DMS 273 (cell line): ENCODE data around the gene CCDC191.

Experiments
- DNase-seq: peaks from one replicate; lab custom pipeline; 2025; ENCODE audit not compliant: unreplicated experiment; lab: John Stamatoyannopoulos, UW

The CCDC191 gene

DNA sequence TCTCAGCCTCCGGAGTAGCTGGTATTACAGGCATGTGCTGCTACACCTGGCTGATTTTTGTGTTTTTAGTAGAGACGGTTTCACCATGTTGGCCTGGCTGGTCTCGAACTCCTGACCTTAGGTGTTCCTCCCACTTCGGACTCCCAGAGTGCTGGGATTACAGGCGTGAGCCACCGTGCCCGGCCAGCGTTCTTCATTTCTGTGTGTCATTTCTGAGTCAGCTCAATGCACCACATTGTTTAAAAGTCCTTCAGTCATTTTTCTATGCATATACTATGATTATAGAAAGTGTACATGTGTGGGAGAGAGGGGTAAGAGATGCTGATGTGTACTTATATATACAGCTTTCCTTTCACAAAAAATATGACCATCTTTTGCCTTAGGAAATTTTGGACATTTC lies 2.3 kb upstream of the CCDC191 start:
- no peak for DNase-seq

DNA sequence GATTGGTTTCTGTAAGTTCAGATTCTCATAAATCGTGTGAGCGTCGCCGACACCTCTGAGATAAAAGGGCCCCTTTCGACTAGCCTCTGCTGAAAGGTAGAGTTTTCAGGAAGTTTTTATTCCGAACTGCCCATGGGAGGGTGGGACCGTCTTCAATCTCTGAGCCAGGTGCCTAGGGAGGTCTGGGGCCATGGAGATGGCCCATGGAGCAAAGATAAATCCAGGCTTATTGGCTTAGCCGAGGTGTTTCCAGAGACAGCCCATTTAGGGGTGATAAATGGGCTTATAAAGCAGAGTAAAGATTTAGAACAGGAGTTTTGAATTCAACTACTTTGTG lies 653 bp upstream of the CCDC191 start:
- no peak for DNase-seq

DNA sequence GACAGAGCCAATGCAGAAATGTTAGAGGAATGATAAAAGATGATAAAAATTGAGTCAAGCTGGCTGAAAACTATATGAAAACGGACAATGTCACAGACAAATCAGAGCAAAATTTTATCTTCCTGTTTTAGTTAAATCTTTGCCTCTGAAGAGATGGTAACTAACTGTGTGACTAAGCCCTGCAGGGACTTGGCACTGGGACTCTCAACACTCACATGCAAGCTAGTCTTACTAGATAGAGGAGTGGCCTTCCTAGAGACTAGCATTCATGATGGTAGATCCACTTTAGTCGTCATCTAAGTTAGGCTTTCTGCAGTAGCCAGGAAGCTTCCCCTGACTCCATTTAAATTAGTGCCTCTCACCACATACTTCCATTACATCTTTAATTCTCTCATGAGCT lies 4.1 kb downstream of the CCDC191 start:
- no peak for DNase-seq

DNA sequence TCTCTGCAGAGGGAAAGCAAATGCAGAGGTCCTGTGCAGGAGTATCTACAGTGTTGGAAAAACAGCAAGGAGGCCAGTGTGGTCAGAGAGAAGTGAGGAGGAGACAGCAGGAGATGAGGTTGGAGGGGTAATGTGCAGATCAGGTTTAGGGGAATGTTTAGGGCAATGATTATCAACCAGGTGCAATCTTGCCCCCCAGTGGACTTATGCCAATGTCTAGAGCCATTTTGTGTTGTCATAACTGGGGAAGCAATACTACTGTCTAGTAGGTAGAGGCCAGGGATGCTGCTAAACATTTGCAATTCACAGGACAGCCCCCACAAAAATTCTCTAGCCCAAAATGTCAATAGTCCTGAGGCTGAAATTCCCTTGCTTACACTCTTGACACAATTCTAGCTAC lies 13.1 kb downstream of the CCDC191 start:
- no peak for DNase-seq

DNA sequence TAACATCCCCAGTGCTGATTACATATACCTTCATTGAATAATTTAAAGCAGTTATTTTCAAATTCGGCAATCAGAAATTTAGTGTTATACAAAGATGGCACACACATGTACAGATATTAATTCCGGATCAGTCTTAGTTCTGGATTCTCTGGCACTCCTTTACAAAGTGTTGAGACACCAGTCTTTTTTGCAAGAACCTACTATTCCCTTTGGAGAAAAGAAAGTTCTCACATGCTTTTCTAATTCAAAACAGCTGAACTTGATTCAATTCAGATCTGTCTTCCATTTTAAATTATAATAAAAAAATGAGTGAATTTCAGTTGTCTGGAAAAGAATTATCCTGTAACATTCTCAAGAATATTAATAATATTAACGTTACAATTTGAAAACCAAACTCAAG lies 20.4 kb downstream of the CCDC191 start:
- no peak for DNase-seq

DNA sequence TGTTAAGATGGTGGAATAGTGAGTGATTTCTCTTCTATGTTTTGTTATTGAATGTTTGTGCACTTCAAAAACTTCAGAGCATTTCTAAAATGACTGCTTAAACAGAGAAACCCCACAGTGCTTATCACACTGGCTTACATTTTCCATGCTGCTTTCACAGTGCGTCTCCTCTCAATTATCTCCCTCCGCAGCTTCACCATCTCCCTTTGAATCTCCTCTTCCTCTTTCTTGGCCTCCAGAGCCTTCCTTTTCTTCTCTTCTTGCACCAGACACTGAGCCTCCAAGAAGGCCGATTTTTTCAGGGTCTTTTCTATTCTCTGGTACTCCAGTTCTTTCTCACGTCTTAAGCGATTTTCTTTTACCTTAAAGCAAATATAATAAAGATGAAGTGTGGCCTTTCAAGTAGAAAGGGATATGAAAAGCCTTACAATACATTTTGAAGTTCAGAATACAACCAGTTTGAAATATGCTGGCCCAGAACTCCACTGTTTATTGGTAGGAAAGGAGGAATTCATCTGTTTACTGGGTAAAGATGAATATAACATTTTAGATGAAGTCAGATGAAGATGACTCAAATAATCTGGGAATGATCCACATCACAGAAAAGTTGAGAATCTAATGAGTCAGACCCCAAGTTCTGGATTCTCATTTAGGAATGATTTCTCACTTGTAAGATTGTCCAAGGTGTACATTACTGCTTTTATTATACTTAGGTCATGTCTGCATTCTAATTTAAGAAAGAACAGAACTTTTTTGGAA lies 21.4 kb downstream of the CCDC191 start:
- DNase-seq = no peak

DNA sequence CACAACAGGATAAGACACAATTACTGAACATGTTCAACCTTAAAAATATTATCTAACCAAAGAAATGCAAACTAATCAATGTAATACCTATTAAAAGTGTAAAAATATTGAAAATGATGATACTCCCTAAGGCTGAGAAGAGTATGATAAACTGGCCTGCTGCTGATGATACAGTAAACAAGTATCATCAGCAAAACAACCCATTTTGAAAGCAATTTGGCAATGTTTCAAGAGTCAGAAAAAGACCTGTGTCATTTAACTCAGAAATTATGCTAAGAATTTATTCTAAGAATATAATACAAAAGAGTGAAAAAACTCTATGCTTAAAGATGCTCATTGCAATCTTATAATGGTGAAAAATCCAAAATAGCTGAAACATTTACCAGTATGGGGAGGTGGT lies 22.1 kb downstream of the CCDC191 start:
- DNase-seq = no peak

DNA sequence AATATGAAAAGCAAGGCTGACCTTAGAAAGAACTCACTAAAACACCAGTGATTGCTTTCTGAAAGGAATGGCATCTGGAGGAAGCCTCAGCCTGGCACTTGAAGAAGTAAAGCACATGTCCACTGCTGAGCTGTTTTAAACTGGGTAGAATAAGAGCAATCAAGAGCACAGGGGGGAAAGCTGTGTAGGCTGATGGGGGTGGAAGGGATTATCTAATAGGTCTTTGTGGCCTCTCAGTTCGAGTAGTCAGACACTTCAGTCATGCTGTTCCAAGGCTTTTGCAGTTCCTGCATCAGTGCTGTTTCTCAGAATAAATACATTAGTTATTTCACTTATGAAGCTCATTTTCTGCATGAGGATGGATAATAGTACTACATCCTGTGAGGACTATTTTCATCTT lies 22.6 kb downstream of the CCDC191 start:
- no peak for DNase-seq

DNA sequence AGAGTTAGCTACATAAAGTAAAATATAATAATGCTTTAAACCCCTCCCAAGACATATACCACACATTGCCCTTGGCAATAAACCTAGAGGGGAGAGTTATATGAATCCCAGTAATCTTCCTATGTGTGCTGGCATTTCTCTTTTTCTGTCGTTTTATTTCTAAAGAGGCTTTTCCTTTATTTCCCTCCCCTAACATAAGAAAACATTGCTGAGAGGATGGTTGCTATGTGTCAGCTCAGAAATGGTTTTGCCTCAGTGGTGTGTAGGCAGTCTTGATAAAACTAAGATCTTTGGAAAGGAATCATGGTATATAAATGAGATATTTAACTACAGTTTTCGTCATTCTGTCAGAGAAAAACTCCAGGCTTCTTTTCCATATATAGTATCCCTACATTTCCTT lies 30.0 kb downstream of the CCDC191 start:
- DNase-seq = no peak

DNA sequence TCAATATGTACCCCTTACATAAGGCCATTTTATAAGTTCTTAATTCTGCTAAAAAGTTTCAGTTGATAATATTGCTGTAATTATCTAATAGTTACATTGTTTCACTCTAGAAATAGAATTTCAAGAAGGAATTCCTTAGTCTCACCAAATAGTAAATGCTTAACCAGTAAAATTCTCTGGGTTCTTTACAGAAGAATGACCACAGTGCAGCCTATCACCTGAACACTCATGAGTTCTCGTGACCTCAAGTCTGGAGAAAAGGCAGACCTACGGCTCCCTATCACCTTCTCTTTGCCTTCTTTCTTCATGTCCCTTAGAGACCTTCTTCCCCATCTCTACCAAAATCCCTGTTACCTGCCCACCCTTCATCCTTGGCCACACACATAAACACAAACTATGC lies 30.9 kb downstream of the CCDC191 start:
- DNase-seq = no peak

DNA sequence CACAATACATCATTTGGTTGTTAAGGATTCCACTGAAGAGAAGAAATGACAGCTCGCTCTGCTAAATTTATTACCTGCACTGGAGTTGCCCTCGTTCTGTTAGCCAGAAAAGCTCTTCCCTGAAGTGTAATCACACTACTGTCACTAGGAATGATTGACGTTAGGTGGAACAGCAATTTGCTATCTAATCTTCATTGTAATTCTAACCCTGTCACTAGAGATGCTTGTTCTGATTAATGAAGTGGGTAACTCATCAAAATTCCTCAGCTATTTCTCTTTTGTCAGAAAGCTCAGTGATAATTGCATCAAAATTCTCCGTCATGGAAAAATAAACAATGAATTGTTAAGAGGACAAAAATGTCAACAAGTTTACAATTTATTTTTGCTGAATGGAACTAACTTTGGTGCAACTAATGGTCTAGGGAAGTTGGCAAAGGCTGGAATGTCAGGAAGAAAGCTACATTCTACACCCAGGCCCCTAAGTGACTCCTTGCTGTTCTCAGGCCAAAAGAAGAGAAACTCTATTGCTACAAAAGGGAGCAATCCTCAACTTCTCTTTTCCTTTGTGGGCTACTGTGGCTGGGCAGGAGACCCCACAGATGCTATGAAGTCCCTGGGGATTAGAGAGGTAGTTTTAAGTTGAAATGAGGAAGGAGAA lies 34.1 kb downstream of the CCDC191 start:
- no peak for DNase-seq

DNA sequence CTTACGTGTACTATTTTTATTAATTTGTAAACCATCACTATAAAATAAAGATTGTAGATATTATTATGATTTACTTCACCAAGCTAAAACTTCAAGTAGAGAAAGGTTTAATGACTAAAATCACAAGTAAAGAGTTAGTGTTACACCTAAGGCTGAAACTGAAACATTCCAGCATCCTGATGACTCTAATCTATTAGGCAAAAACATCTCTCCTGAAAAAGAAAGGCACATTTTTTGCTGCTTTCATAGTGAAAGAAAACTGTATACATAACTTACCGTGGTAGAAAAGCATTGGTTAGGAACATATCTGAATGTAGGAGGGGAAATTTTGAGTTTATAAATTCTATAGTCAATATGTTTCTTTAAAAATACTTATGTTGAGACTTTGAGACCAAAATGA lies 35.4 kb downstream of the CCDC191 start:
- no peak for DNase-seq

DNA sequence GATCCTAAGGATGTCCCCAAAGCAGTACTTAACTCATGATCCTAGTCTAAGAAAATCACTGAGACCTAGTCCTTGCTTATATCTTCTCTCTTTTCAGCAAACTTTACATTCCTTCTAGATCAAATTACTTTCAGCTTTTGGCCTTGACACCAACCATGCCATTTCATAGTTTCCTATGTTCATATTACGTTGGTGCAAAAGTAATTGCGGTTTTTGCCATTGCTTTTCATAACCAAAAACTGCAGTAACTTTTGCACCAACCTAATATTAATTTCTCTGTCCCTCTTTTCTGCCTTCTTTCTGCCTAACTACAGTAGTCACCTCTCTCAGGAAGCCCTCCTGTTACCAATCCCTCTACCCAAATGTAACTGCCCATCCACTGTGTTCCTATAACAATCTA lies 36.8 kb downstream of the CCDC191 start:
- DNase-seq = no peak

DNA sequence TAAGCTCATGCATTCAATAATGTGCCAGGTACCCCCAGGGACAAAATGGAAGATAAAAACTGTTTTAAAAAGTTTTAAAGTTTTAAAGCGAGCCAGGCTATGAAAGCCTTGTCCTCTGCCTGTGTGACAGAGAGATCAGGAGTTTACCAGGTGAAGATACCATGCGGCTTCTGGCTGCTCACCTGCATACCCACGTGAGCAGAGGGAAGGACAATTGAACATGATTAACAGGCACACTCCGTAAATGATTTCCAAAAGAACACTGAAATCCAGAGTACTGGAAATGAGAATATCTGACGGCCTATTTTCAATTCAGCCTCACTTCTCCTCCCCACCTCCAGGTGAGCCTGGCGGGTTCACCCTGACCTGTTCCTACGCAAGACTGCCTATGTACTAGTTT lies 42.1 kb downstream of the CCDC191 start:
- no peak for DNase-seq

DNA sequence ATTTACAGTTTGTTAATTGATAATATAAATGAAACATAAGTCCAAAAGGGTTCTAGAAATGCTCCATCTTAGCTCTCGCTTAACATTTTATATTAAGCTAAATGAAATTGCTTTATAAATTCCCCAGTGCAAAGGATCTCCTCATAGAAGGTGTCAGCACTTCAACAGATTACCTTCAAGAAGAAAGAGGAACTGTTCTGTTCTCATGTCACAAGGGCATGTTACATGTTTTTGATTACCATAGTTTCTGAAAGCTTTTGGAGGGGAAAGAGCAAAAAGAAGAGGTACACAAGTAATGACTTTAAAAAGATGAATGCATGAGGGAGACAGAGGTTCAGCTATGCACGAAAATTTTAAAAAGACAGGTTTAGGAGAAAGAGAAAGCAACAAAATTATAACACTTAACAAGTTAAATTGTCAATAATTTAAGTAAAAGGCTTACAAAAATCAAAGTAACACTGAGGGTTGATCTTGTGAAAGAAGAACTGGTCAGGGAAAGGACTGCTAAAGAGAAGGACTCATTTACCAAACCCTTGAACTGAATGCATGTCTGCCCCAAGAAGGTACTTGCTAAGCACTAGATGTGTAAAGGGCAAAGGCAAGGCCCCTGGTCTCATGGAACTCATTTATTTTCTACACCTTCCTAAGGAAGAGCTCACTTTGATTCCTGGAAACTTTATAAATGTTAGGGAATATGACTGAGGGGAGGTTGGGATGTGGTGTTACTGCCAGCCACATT lies 45.1 kb downstream of the CCDC191 start:
- DNase-seq = no peak

DNA sequence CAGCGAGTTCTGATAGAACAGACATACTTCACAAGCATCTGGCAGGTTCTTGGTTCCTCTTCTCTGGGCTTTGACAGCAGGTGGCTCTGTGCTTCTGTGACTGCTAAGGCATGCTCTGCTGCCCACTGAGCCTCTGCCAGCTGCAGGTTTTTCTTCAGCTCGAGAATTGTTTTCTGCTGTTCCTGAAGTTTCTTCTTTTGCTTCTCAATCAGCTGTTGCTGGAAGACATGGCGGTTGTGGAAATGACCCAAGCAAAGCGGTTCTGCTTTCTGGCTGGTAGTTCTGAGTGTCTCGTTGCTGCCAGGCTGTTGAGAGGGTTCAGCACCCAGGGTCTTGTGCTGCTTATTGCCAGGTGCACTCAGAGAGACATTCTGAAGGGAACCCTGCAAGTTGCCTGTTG lies 50.8 kb downstream of the CCDC191 start:
- no peak for DNase-seq

DNA sequence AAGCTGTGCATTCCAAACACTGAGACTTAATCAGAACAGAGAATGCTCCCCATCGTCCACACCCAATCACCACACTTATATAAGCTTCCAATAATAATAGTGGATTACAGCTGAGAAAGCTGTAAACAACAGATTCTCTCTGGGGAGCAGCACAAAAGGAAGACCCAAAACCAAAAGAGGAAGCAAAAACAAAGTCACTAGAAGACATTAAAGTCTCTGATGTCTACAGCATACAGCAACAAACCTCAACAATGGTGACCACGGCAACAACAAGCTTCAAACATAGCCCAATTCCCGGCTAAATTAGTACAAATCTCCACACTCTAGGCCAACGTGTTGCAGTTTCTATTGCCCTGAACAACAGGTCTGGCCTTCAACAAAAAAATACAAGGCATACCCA lies 70.8 kb downstream of the CCDC191 start:
- DNase-seq = no peak

DNA sequence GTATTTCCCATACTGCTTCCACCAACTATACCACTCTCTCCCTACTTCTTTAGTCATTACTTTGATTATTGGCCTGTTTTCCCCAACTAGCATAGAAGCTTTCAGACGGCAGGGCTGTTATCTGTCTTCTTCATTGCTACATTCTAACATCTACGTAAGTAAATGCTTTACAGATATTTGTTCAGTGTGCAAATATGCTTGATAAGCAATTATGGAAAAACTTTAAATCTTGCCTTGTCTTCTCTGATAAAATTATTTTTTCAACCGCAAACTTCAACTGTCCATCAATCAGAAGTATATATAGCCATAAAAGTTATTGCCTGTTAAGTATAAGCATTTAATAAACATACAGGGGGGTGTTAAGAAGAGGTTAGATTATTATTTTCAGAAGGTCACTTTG lies 72.8 kb downstream of the CCDC191 start:
- no peak for DNase-seq

DNA sequence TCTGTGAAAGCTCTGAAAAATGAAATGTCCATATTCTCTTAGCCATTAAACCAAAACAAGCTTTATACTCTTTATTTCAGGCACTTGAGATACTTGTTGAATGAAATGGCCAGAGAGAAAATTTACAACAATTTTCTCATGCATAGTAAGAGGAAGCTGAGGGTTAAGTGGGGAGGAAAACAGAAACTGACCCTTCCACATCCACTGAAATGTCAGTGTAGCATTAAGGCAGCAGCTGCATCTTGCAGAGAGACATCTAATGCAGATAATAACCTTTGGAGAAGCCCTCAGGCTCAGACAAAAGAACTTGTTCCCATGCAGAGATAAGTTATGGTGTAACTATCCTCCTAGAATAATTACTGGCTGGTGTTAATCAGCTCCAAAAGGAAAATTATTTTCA lies 74.5 kb downstream of the CCDC191 start:
- DNase-seq = no peak

DNA sequence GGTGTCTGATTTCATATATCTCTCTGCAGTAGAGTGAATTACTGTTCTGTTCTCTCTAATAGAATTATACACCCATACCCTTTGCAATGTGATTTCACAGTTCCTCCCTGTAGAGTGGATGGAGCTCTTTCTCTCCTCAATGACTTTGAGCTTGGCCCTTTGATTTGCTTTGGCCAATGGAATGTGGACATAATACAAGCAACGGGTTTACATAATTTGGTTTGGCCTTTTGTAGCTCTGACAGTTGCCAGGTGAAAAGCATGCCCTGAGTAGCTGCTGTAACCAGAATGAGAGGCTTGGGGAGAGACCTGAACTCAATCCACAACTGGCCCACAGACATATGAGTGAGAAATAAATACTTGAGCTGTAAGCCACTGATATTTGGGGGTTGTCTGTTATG lies 76.4 kb downstream of the CCDC191 start:
- no peak for DNase-seq

DNA sequence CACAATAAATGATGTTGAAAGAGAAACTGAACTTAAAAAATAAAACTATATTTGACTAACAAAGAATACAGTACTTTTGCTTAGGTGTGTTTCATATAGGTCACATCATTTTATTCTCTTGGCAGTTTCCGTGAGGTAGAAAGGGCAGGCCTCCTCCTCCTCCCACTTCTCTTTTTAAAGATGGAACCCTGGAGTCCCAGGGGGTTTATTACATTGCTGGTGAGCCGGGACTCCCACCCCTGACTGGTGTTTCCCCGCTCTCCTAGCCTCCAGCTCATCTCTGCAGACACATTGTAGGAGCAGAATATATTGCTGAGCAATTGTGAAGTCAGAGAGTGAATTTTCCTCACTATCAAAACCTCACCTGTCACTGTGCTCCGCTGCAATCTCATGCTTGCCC lies 78.5 kb downstream of the CCDC191 start:
- no peak for DNase-seq

DNA sequence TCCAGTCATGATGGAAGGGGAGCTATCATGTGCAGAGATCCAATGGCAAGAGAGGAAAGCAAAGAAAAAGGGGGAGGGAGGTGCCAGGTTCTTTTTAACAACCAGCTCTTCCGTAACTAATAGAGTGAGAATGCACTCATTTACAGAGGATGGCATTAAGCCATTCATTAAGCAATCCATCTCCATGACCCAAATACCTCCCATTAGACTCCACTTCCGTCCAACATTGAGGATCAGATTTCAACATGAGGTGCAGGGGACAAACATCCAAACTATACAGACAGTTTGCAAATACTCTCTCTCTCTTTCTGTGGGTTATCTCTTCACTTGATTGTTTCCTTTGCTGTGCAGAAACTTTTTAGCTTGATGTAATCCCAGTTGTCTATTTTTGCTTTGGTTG lies 87.3 kb downstream of the CCDC191 start:
- no peak for DNase-seq
